OCI-LY1 (cell line): Measurements from ENCODE around the gene OR8D4.

Experiments used
- H2AFZ ChIP-seq: fragments of 200-600 bp; sonication (generic), shearing (Covaris generic); 2 replicates; pipeline ENCODE4 v1.6.0; 2014; ENCODE audit warnings: antibody characterized with exemption, mild to moderate bottlenecking, low read length
- H3F3A ChIP-seq: fragments of 200-600 bp; sonication (generic), shearing (Covaris generic); 2 replicates; pipeline ENCODE4 v1.6.0; 2014; ENCODE audit warnings: mild to moderate bottlenecking, antibody characterized with exemption, low read length, moderate library complexity; ENCODE audit not compliant: insufficient read depth
- H3K27ac ChIP-seq: fragments of 200-600 bp; sonication (generic); 2 replicates; pipeline ENCODE4 v1.5.1; 2014; ENCODE audit warnings: low read length, mixed run types, mild to moderate bottlenecking, low read depth; ENCODE audit not compliant: poor library complexity, severe bottlenecking
- H3K27me3 ChIP-seq: fragments of 200-600 bp; sonication (generic); 2 replicates; pipeline ENCODE4 v1.6.0; 2014; ENCODE audit warnings: antibody characterized with exemption, mild to moderate bottlenecking, low read length, moderate library complexity; ENCODE audit not compliant: insufficient read depth
- H3K36me3 ChIP-seq: fragments of 200-600 bp; sonication (generic); 2 replicates; pipeline ENCODE4 v1.6.1; 2014; ENCODE audit warnings: mild to moderate bottlenecking, antibody characterized with exemption, low read length, moderate library complexity, mixed read lengths; ENCODE audit not compliant: insufficient read depth
- H3K4me1 ChIP-seq: fragments of 200-600 bp; sonication (generic); 2 replicates; pipeline ENCODE4 v1.5.1; 2014; ENCODE audit warnings: mild to moderate bottlenecking, low read length, moderate library complexity; ENCODE audit not compliant: insufficient read depth, severe bottlenecking
- H3K4me2 ChIP-seq: fragments of 200-600 bp; sonication (generic), shearing (Covaris generic); 2 replicates; pipeline ENCODE4 v1.6.1; 2014; ENCODE audit warnings: low read length
- H3K4me3 ChIP-seq: fragments of 200-600 bp; sonication (generic); 2 replicates; pipeline ENCODE4 v1.5.1; 2014; ENCODE audit warnings: low read length, low read depth, mild to moderate bottlenecking, mixed read lengths; ENCODE audit not compliant: poor library complexity, severe bottlenecking
- H3K79me2 ChIP-seq: fragments of 200-600 bp; shearing (Covaris generic); 2 replicates; pipeline ENCODE4 v1.6.1; 2016; ENCODE audit warnings: mixed run types, low read length, mixed read lengths; ENCODE audit not compliant: insufficient read depth
- H3K9ac ChIP-seq: fragments of 200-600 bp; sonication (generic), shearing (Covaris generic); 2 replicates; pipeline ENCODE4 v1.6.1; 2014; ENCODE audit warnings: mild to moderate bottlenecking, low read length, mixed read lengths
- H3K9me2 ChIP-seq: fragments of 200-600 bp; sonication (generic), shearing (Covaris generic); 2 replicates; pipeline ENCODE4 v1.6.1; 2014; ENCODE audit warnings: low read depth, mild to moderate bottlenecking, low read length, mixed read lengths
- H3K9me3 ChIP-seq: fragments of 200-600 bp; shearing (Covaris generic); 2 replicates; pipeline ENCODE4 v1.6.1; 2014; ENCODE audit warnings: low read length, mixed read lengths
- H4K20me1 ChIP-seq: fragments of 200-600 bp; sonication (generic), shearing (Covaris generic); 2 replicates; pipeline ENCODE4 v1.6.0; 2016; ENCODE audit warnings: mild to moderate bottlenecking, low read length; ENCODE audit not compliant: insufficient read depth
- EZH2 ChIP-seq: fragments of 200-600 bp; sonication (generic), shearing (Covaris generic); IDR thresholded peaks from 2 replicates; pipeline ENCODE4 v1.8.0; 2017; ENCODE audit warnings: borderline replicate concordance, mixed run types, mild to moderate bottlenecking, antibody characterized with exemption, low read length, moderate library complexity, mixed read lengths
- TF ChIP-seq, protein P1 (sequence below): fragments of 200-600 bp; sonication (generic), shearing (Covaris generic); IDR thresholded peaks from 2 replicates; pipeline ENCODE4 v1.5.1; 2017; ENCODE audit warnings: mild to moderate bottlenecking, antibody characterized with exemption, low read length, moderate library complexity, mixed read lengths

The OR8D4 gene

DNA sequence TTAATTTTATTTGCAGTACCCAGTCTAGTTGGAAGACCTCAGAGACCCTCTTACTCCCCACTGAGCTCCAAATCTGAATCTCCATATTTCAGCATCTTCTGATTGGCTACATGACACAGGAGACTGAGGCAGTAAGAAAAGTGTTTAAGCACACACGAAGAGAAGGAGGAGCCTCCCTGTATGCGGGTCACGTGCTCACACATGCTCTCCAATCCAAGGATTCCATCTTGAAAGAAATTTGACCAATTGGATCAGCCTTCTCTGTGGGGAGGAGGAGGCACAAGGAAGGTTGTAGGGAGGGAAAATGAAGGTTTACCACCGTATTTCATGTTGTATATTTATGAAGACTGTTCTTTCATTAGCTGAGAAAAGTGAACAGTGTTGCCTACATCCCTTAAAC, 40.4 kb downstream of the OR8D4 start:
- TF ChIP-seq EZH2: no peak
- TF ChIP-seq, protein P1, sequence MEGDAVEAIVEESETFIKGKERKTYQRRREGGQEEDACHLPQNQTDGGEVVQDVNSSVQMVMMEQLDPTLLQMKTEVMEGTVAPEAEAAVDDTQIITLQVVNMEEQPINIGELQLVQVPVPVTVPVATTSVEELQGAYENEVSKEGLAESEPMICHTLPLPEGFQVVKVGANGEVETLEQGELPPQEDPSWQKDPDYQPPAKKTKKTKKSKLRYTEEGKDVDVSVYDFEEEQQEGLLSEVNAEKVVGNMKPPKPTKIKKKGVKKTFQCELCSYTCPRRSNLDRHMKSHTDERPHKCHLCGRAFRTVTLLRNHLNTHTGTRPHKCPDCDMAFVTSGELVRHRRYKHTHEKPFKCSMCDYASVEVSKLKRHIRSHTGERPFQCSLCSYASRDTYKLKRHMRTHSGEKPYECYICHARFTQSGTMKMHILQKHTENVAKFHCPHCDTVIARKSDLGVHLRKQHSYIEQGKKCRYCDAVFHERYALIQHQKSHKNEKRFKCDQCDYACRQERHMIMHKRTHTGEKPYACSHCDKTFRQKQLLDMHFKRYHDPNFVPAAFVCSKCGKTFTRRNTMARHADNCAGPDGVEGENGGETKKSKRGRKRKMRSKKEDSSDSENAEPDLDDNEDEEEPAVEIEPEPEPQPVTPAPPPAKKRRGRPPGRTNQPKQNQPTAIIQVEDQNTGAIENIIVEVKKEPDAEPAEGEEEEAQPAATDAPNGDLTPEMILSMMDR: no peak
- Histone ChIP-seq H3K27ac (no peak overlapping the region), H3K9me2 (no peaks in the 10 kb centered on the region), H3K4me1 (no peaks in the 10 kb centered on the region), H3F3A (no peaks in the 10 kb centered on the region), H4K20me1 (no peaks in the 10 kb centered on the region), H3K27me3 (no peaks in the 10 kb centered on the region), H3K79me2 (no peaks in the 10 kb centered on the region), H3K9ac (no peak overlapping the region), H3K4me3 (no peak overlapping the region), H3K4me2 (no peak overlapping the region), H3K36me3 (no peaks in the 10 kb centered on the region), H2AFZ (no peak overlapping the region), H3K9me3 (no peaks in the 10 kb centered on the region)

DNA sequence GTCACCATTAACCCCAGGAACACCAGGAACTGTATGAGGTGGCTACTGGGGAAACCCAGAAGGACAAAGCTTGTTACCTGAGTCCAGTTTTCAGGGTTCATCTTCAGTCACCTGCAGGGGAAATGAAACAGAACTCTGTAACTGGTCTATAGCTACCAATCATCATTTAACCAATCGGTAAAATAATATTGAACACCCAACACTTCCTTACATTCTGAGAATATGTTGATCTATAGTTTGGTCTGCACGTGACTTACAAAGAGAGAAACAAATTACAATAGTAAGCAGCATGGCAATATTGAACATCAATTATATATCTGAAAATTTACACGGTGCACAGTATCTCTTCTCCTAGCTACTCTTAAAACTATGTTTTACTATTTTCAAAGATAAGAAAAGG, 41.8 kb downstream of the OR8D4 start, which contains the start of gene OR6T1:
Gene OR6T1, minus strand, starts transcription at position 101 of the 400 bp plus-strand sequence. Its CDS starts 0 bp downstream, at position 101.
- no peak within 1 kb of the TSS for H3K4me2 ChIP-seq
- H3K4me1 ChIP-seq: no peaks in the 10 kb centered on the region
- H2AFZ ChIP-seq: no peak within 1 kb of the TSS
- no peaks in the 10 kb centered on the region for H3K36me3 ChIP-seq
- no peak within 1 kb of the TSS for H3K9ac ChIP-seq
- H4K20me1 ChIP-seq: no peaks in the 10 kb centered on the region
- no peaks in the 10 kb centered on the region for H3K79me2 ChIP-seq
- H3F3A ChIP-seq: no peaks in the 10 kb centered on the region
- H3K4me3 ChIP-seq: no peak within 1 kb of the TSS
- no peak within 1 kb of the TSS for H3K27ac ChIP-seq
- no peaks in the 10 kb centered on the region for H3K27me3 ChIP-seq
- no peak for TF ChIP-seq EZH2
- TF ChIP-seq, protein P1: no peak
- no peaks in the 10 kb centered on the region for H3K9me2 ChIP-seq
- no peaks in the 10 kb centered on the region for H3K9me3 ChIP-seq

DNA sequence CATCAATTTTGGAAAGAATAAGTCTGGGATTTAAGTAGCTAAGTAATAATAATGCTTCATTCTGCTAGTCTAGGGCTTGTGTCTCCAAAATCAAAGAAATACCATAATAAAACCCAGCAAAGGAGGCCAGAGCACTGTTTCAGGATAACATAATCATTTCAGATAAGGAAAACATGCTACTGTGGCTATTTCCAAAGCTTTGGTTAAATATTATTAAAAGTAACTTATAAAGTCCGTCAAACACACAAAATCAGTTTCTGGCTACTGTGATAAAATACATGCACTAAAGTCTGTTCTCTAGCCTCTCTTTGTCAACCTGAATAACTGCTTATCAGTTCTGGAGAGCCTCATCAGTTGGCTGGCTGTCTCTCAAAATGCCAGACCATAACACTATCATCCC, 43.2 kb downstream of the OR8D4 start:
- no peaks in the 10 kb centered on the region for H3K9me3 ChIP-seq
- no peak overlapping the region for H3K9ac ChIP-seq
- no peaks in the 10 kb centered on the region for H3K36me3 ChIP-seq
- H4K20me1 ChIP-seq: no peaks in the 10 kb centered on the region
- TF ChIP-seq, protein P1: no peak
- no peak for TF ChIP-seq EZH2
- no peaks in the 10 kb centered on the region for H3K27me3 ChIP-seq
- no peaks in the 10 kb centered on the region for H3K4me1 ChIP-seq
- no peak overlapping the region for H3K27ac ChIP-seq
- no peak overlapping the region for H3K4me3 ChIP-seq
- no peaks in the 10 kb centered on the region for H3K79me2 ChIP-seq
- H3K4me2 ChIP-seq: no peak overlapping the region
- H3K9me2 ChIP-seq: no peaks in the 10 kb centered on the region
- no peak overlapping the region for H2AFZ ChIP-seq
- no peaks in the 10 kb centered on the region for H3F3A ChIP-seq
